Suprapubic skin (tissue), 4 donors: ENCODE data around the gene RTL5.

ENCODE experiments used
- CTCF ChIP-seq, 2 donors: fragments of 200-600 bp in 1 of 2; fragments of 450-650 bp in 1 of 2; sonication (generic) in 1 of 2; IDR thresholded peaks; one replicate each; pipeline ENCODE4 v1.5.1; 2016 to 2019; ENCODE audit warnings: antibody characterized with exemption in 2 of 2, mild to moderate bottlenecking in 1 of 2, moderate library complexity in 1 of 2
- POLR2A ChIP-seq, 2 donors: fragments of 450-650 bp; IDR thresholded peaks; one replicate each; pipeline ENCODE4 v1.6.1; 2017; ENCODE audit warnings: antibody characterized with exemption in 2 of 2, mild to moderate bottlenecking in 2 of 2, moderate library complexity in 2 of 2
- POLR2AphosphoS5 ChIP-seq, 3 donors: sonication (generic); formaldehyde crosslinking; IDR thresholded peaks; one replicate each; pipeline ENCODE4 v1.6.1; 2017; ENCODE audit warnings: antibody characterized with exemption in 3 of 3

- TF ChIP-seq CTCF (IDR thresholded peaks at IDR 0.05) (no peak), POLR2A (IDR thresholded peaks at IDR 0.05) (no peak), POLR2AphosphoS5 (IDR thresholded peaks at IDR 0.05) (no peak)
These were observed 9.8 kb upstream of the RTL5 start for GRCh38 chrX:72141372-72142004.
